GOT3 (cell line): ENCODE results near the gene THOC6.
"Not testable (repeated sequence)": the region's sequence is repeated elsewhere in the genome, so short reads cannot be mapped to it uniquely, and the experiment has no call there.

Experiments used
- DNase-seq: peaks from one replicate; lab custom pipeline; 2025; ENCODE audit warnings: mixed read lengths; lab: John Stamatoyannopoulos, UW

Gene THOC6

GRCh38 chr16:3030222-3031212 is 6.7 kb downstream of the THOC6 start:
- DNase-seq, result no peak

GRCh38 chr16:3032624-3033023 is 8.8 kb downstream of the THOC6 start:
- DNase-seq, result no peak

- no peak for DNase-seq
Measured at GRCh38 chr16:3035289-3035971, 11.6 kb downstream of the THOC6 start.

GRCh38 chr16:3035972-3036725 is 12.3 kb downstream of the THOC6 start:
- no peak for DNase-seq

- no peak for DNase-seq
Measured at GRCh38 chr16:3036726-3037315, 13.0 kb downstream of the THOC6 start, which contains the start of gene BICDL2. BICDL2 (minus strand) TSS chr16:3036944; CDS start chr16:3035496, 1,448 bp downstream.

GRCh38 chr16:3038256-3038655 is 14.4 kb downstream of the THOC6 start:
- DNase-seq, result no peak

- DNase-seq, result no peak
Measured at GRCh38 chr16:3038896-3039295, 15.1 kb downstream of the THOC6 start.

GRCh38 chr16:3042376-3042775 is 18.5 kb downstream of the THOC6 start:
- DNase-seq, result no peak

- no peak for DNase-seq
Measured at GRCh38 chr16:3044708-3045107, 20.9 kb downstream of the THOC6 start.

GRCh38 chr16:3045758-3046640 is 22.2 kb downstream of the THOC6 start, which contains the start of gene MMP25:
MMP25 (plus strand) TSS chr16:3046561; CDS start chr16:3046918, 357 bp downstream.
- no peak for DNase-seq

GRCh38 chr16:3046641-3047386 is 23.0 kb downstream of the THOC6 start:
- no peak for DNase-seq

- no peak for DNase-seq
Measured at GRCh38 chr16:3047387-3047720, 23.5 kb downstream of the THOC6 start.

- no peak for DNase-seq
Measured at GRCh38 chr16:3049921-3050481, 26.2 kb downstream of the THOC6 start.

- no peak for DNase-seq
Measured at GRCh38 chr16:3050487-3050886, 26.7 kb downstream of the THOC6 start.

GRCh38 chr16:3051009-3051408 is 27.2 kb downstream of the THOC6 start:
- no peak for DNase-seq

GRCh38 chr16:3051494-3051893 is 27.7 kb downstream of the THOC6 start:
- no peak for DNase-seq

GRCh38 chr16:3052571-3053329 is 28.9 kb downstream of the THOC6 start:
- DNase-seq, result not testable (repeated sequence)

- not testable (repeated sequence) for DNase-seq
Measured at GRCh38 chr16:3053330-3053710, 29.5 kb downstream of the THOC6 start.
